ENCODE measurements around the gene HIRIP3.
A peak's percentile ranks its signal among the peaks of the same experiment; 100 is the strongest.

HIRIP3 gene

GRCh38 chr16:30011714-30012504 lies 16.5 kb upstream of the HIRIP3 start:
- DNase-seq (ENCODE audit: low spot score), result no peak

GRCh38 chr16:30010844-30011713 lies 15.7 kb upstream of the HIRIP3 start, which contains the start of gene DOC2A:
Gene DOC2A, minus strand, starts transcription at chr16:30011027. Its CDS starts 805 bp downstream, at chr16:30010222.
- no peak for TF ChIP-seq CTCF (IDR thresholded peaks at IDR 0.05; ENCODE audit: extremely low read depth, missing control alignments)
- DNase-seq (ENCODE audit: low spot score), result peak; percentile 68

More at GRCh38 chr16:30011714-30012504, 16.5 kb upstream of the HIRIP3 start:
- no peak for TF ChIP-seq CTCF (IDR thresholded peaks at IDR 0.05; ENCODE audit: extremely low read depth, missing control alignments)

- DNase-seq (ENCODE audit: low spot score), result no peak
- TF ChIP-seq CTCF (IDR thresholded peaks at IDR 0.05; ENCODE audit: extremely low read depth, missing control alignments), result no peak
Measured at GRCh38 chr16:30009990-30010843, 14.8 kb upstream of the HIRIP3 start.

- TF ChIP-seq CTCF (IDR thresholded peaks at IDR 0.05; ENCODE audit: extremely low read depth, missing control alignments), result no peak
- no peak for DNase-seq (ENCODE audit: low spot score)
Measured at GRCh38 chr16:30009085-30009862, 13.9 kb upstream of the HIRIP3 start.

- DNase-seq (ENCODE audit: low spot score), result no peak
Measured at GRCh38 chr16:30007378-30007895, 12.0 kb upstream of the HIRIP3 start.

More at GRCh38 chr16:30007378-30007895, 12.0 kb upstream of the HIRIP3 start:
- no peak for TF ChIP-seq CTCF (IDR thresholded peaks at IDR 0.05; ENCODE audit: extremely low read depth, missing control alignments)

Measured in GM20000 (cell line).